Midbrain (tissue), 1 donor: ENCODE measurements around the gene SRGAP1.
A peak's percentile ranks its signal among the peaks of the same experiment; 100 is the strongest.
"Not testable (repeated sequence)": the region's sequence is repeated elsewhere in the genome, so short reads cannot be mapped to it uniquely, and the experiment has no call there.

Experiments used
- DNase-seq: peaks from one replicate; lab custom pipeline; 2025; lab: John Stamatoyannopoulos, UW

SRGAP1 gene

GRCh38 chr12:64171715-64172114, 327.2 kb downstream of the SRGAP1 start:
- no peak for DNase-seq

GRCh38 chr12:64172143-64172970, 327.9 kb downstream of the SRGAP1 start:
- no peak for DNase-seq

GRCh38 chr12:64173456-64173855, 329.0 kb downstream of the SRGAP1 start:
- DNase-seq, result no peak

- DNase-seq, result peak; percentile 61
These were observed 330.9 kb downstream of the SRGAP1 start for GRCh38 chr12:64175254-64175945.

GRCh38 chr12:64177001-64177400, 332.5 kb downstream of the SRGAP1 start:
- DNase-seq, result no peak

- no peak for DNase-seq
These were observed 333.6 kb downstream of the SRGAP1 start for GRCh38 chr12:64178122-64178521.

GRCh38 chr12:64180951-64181350, 336.5 kb downstream of the SRGAP1 start:
- no peak for DNase-seq

GRCh38 chr12:64181430-64182291, 337.2 kb downstream of the SRGAP1 start:
- peak; percentile 79 for DNase-seq

- no peak for DNase-seq
These were observed 339.7 kb downstream of the SRGAP1 start for GRCh38 chr12:64184216-64184615.

- DNase-seq, result no peak
These were observed 342.3 kb downstream of the SRGAP1 start for GRCh38 chr12:64186789-64187188.

- DNase-seq, result no peak
These were observed 342.9 kb downstream of the SRGAP1 start for GRCh38 chr12:64187370-64187769.

GRCh38 chr12:64187794-64188193, 343.3 kb downstream of the SRGAP1 start:
- DNase-seq, result no peak

GRCh38 chr12:64189530-64189929, 345.0 kb downstream of the SRGAP1 start:
- DNase-seq, result no peak

- DNase-seq, result no peak
These were observed 345.6 kb downstream of the SRGAP1 start for GRCh38 chr12:64190140-64190539.

GRCh38 chr12:64192644-64193444, 348.3 kb downstream of the SRGAP1 start:
- DNase-seq, result no peak

- DNase-seq, result no peak
These were observed 349.4 kb downstream of the SRGAP1 start for GRCh38 chr12:64193931-64194330.

GRCh38 chr12:64194333-64195149, 350.0 kb downstream of the SRGAP1 start:
- no peak for DNase-seq

GRCh38 chr12:64195841-64196240, 351.3 kb downstream of the SRGAP1 start:
- DNase-seq, result not testable (repeated sequence)

GRCh38 chr12:64203036-64203435, 358.5 kb downstream of the SRGAP1 start:
- no peak for DNase-seq

- no peak for DNase-seq
These were observed 359.3 kb downstream of the SRGAP1 start for GRCh38 chr12:64203775-64204174.

GRCh38 chr12:64205542-64205941, 361.0 kb downstream of the SRGAP1 start:
- no peak for DNase-seq
